Naive thymus-derived CD4-positive, alpha-beta T cell (primary cell): ENCODE measurements around the gene MAML2. TPM values are rescaled to one million over a fixed set of nuclear protein-coding genes. Genes with fewer than 3 reads are reported as not detected.

Experiments used
- ATAC-seq: fragments of 150-1000 bp; cut with Tn5 transposase; 2 replicates; pipeline ENCODE4 v1.10.0; 2021; ENCODE audit warnings: mild to moderate bottlenecking, moderate library complexity
- CTCF ChIA-PET: fragments of 350-600 bp; sonication (Branson Sonifier 250); formaldehyde crosslinking; loops from one replicate; lab custom pipeline; 2021; ENCODE audit warnings: antibody characterized with exemption; lab: Charles Lee
- POLR2A ChIA-PET: fragments of 350-600 bp; sonication (Branson Sonifier 250); formaldehyde crosslinking; loops from one replicate; lab custom pipeline; 2021; ENCODE audit warnings: antibody characterized with exemption, inconsistent platforms; lab: Charles Lee
- DNase-seq, 9 donors: peaks; one replicate each; pipeline versions ENCODE4 v3.0.0 to v3.0.0-alpha.2; 2020 to 2022; ENCODE audit warnings: mixed read lengths in 1 of 9
- H3K27ac ChIP-seq: one replicate; pipeline ENCODE4 v1.7.0; 2013; ENCODE audit warnings: mild to moderate bottlenecking, low read depth, low read length, moderate library complexity
- H3K27me3 ChIP-seq, 2 donors: one replicate each; pipeline ENCODE4 v1.7.0; 2013; ENCODE audit warnings: low read length in 2 of 2, mild to moderate bottlenecking in 2 of 2, moderate library complexity in 2 of 2; ENCODE audit not compliant: control insufficient read depth in 2 of 2, insufficient read depth in 2 of 2
- H3K36me3 ChIP-seq, 3 experiments: 1 replicate in 2 of 3; 2 replicates in 1 of 3; pipeline ENCODE4 v1.7.0; 2013; ENCODE audit warnings: low read length in 3 of 3, mild to moderate bottlenecking in 3 of 3, moderate library complexity in 1 of 3; ENCODE audit not compliant: insufficient read depth in 3 of 3, control insufficient read depth in 2 of 3
- H3K4me1 ChIP-seq, 2 donors: one replicate each; pipeline ENCODE4 v1.7.0; 2013; ENCODE audit warnings: low read length in 2 of 2, mild to moderate bottlenecking in 2 of 2, moderate library complexity in 1 of 2; ENCODE audit not compliant: control insufficient read depth in 2 of 2, insufficient read depth in 2 of 2
- H3K4me3 ChIP-seq: 2 replicates; pipeline ENCODE4 v1.7.0; 2013; ENCODE audit warnings: mild to moderate bottlenecking, low read length
- H3K9me3 ChIP-seq, 3 experiments: 1 replicate in 2 of 3; 2 replicates in 1 of 3; pipeline ENCODE4 v1.7.0; 2013; ENCODE audit warnings: low read length in 3 of 3; ENCODE audit not compliant: control insufficient read depth in 2 of 3
- H3K27ac Mint-ChIP-seq, 9 donors: one replicate each; pipeline ENCODE4 v1.8.0; 2020 to 2022; ENCODE audit warnings: mixed read lengths in 9 of 9, mild to moderate bottlenecking in 8 of 9, moderate library complexity in 5 of 9, inconsistent platforms in 2 of 9
- H3K27me3 Mint-ChIP-seq, 5 donors: one replicate each; pipeline ENCODE4 v1.8.0; 2021 to 2022; ENCODE audit warnings: mixed read lengths in 5 of 5, mild to moderate bottlenecking in 1 of 5
- H3K36me3 Mint-ChIP-seq, 5 donors: one replicate each; pipeline ENCODE4 v1.8.0; 2020 to 2022; ENCODE audit warnings: mixed read lengths in 5 of 5, mild to moderate bottlenecking in 3 of 5, inconsistent platforms in 1 of 5
- H3K4me1 Mint-ChIP-seq, 7 donors: one replicate each; pipeline ENCODE4 v1.8.0; 2020 to 2022; ENCODE audit warnings: mixed read lengths in 7 of 7, mild to moderate bottlenecking in 3 of 7, inconsistent platforms in 1 of 7
- H3K4me3 Mint-ChIP-seq, 10 donors: one replicate each; pipeline ENCODE4 v1.8.0; 2020 to 2022; ENCODE audit warnings: mild to moderate bottlenecking in 10 of 10, mixed read lengths in 10 of 10, moderate library complexity in 6 of 10, inconsistent platforms in 2 of 10
- H3K9me3 Mint-ChIP-seq, 11 donors: one replicate each; pipeline ENCODE4 v1.8.0; 2020 to 2022; ENCODE audit warnings: mixed read lengths in 11 of 11, mild to moderate bottlenecking in 4 of 11, inconsistent platforms in 1 of 11, moderate library complexity in 1 of 11
- intact Hi-C, 2 donors: fragments of 100-400 bp; cut with micrococcal nuclease; formaldehyde crosslinking; loops; one replicate each; pipeline ENCODE4 v1.15.1; 2023
- polyA plus RNA-seq, 2 donors: library from polyadenylated mRNA; unstranded; fragments of 300-500 nt; fragmentation: Illumina TruSeq; gene quantifications; one replicate each; pipeline ENCODE4 v1.2.3, GENCODE V29; 2021
- total RNA-seq, 6 experiments: library from RNA in 5 of 6; stranded (reverse) in 5 of 6; gene quantifications; 1 replicate in 5 of 6; 2 replicates in 1 of 6; pipeline ENCODE4 v1.2.3 and lab custom pipeline; 2021 to 2026

Gene MAML2
- total and polyA plus RNA-seq, 7 experiments from 2014 or later, result 12.6 to 81.3 (median 52.5) TPM

- H3K27ac ChIP-seq, result no peak overlapping the region
- Mint-ChIP-seq H3K36me3 (peaks cover 0 to 46% (median 25%) of the 10 kb centered on the region in 5 donors), H3K27me3 (no peaks in the 10 kb centered on the region), H3K27ac (peak overlapping the region in 3 of 9 donors; percentile 32 to 80 (median 67)), H3K9me3 (peaks cover 0 to 2% (median 0%) of the 10 kb centered on the region in 11 donors), H3K4me1 (peaks cover 8 to 88% (median 80%) of the 10 kb centered on the region in 7 donors), H3K4me3 (no peak overlapping the region)
- intact Hi-C loops, result no loop called here
- ChIA-PET POLR2A (no interaction called here), CTCF (interaction anchor here (0.7 to 1.1 kb wide), 3 partner anchors 12 to 300 kb away, joined by 3 to 4 read pairs (median 3); partner anchors contain the start of gene MAML2)
- H3K4me1 ChIP-seq, result peaks cover 0 to 8% of the 10 kb centered on the region in 2 donors
- DNase-seq (no peak), ATAC-seq (no peak)
- no peaks in the 10 kb centered on the region for H3K9me3 ChIP-seq
- no peaks in the 10 kb centered on the region for H3K36me3 ChIP-seq
- H3K27me3 ChIP-seq, result no peaks in the 10 kb centered on the region
- H3K4me3 ChIP-seq, result no peak overlapping the region
Measured at GRCh38 chr11:96043291-96043690, 299.7 kb downstream of the MAML2 start.

DNA sequence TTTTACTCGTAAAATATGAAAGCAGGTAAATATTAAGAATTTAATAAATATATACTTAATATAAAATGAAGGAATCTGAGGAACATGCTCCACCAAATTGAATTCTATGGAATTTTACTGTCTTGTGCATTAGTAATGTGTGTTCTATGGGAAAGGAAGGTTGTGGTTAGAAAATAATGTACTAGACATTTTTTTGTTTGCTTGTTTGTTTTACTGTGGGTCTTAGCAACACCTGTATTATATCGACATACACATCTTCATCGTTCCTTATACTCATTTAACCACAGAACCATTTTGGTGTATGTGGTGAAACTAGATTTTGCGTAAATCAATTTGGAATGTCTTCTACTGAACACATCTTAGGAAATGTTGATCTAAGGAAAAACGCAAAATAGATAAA is 304.9 kb downstream of the MAML2 start:
- Histone ChIP-seq H3K4me1 (no peaks in the 10 kb centered on the region), H3K36me3 (peaks cover 0 to 4% (median 0%) of the 10 kb centered on the region in 3 experiments), H3K27me3 (no peaks in the 10 kb centered on the region), H3K4me3 (no peak overlapping the region), H3K9me3 (no peaks in the 10 kb centered on the region), H3K27ac (no peak overlapping the region)
- Mint-ChIP-seq H3K27ac (peak overlapping the region in 2 of 9 donors; percentile 56 to 66), H3K36me3 (peaks cover 9 to 48% (median 29%) of the 10 kb centered on the region in 5 donors), H3K27me3 (no peaks in the 10 kb centered on the region), H3K4me3 (no peak overlapping the region), H3K9me3 (no peaks in the 10 kb centered on the region), H3K4me1 (peaks cover 8 to 92% (median 83%) of the 10 kb centered on the region in 7 donors)
- ChIA-PET CTCF (interaction anchor here (1.1 kb wide), 1 partner anchor 17 kb away, joined by 3 read pairs; no protein-coding TSS in a partner anchor), POLR2A (interaction anchor here (0.6 kb wide), 1 partner anchor 16 kb away, joined by 3 read pairs; no protein-coding TSS in a partner anchor)
- no peak for DNase-seq
- ATAC-seq, result no peak
- intact Hi-C loops, result no loop called here

GRCh38 chr11:96037405-96037949 is 305.5 kb downstream of the MAML2 start:
- H3K36me3 Mint-ChIP-seq, result peaks cover 9 to 45% (median 29%) of the 10 kb centered on the region in 5 donors
- intact Hi-C loops, result no loop called here
- ChIA-PET CTCF (interaction anchor here (1.1 kb wide), 1 partner anchor 17 kb away, joined by 3 read pairs; no protein-coding TSS in a partner anchor), POLR2A (no interaction called here)
- Histone ChIP-seq H3K27me3 (no peaks in the 10 kb centered on the region), H3K4me1 (no peaks in the 10 kb centered on the region), H3K27ac (no peak overlapping the region), H3K9me3 (no peaks in the 10 kb centered on the region), H3K36me3 (peaks cover 0 to 4% (median 0%) of the 10 kb centered on the region in 3 experiments), H3K4me3 (no peak overlapping the region)
- H3K4me3 Mint-ChIP-seq, result peak overlapping the region in 2 of 10 donors; percentile 6 to 42
- no peaks in the 10 kb centered on the region for H3K27me3 Mint-ChIP-seq
- ATAC-seq, result no peak
- H3K4me1 Mint-ChIP-seq, result peaks cover 8 to 93% (median 83%) of the 10 kb centered on the region in 7 donors
- H3K27ac Mint-ChIP-seq, result peak overlapping the region in 8 of 9 donors; percentile 14 to 78 (median 56)
- H3K9me3 Mint-ChIP-seq, result no peaks in the 10 kb centered on the region
- DNase-seq, result no peak

DNA sequence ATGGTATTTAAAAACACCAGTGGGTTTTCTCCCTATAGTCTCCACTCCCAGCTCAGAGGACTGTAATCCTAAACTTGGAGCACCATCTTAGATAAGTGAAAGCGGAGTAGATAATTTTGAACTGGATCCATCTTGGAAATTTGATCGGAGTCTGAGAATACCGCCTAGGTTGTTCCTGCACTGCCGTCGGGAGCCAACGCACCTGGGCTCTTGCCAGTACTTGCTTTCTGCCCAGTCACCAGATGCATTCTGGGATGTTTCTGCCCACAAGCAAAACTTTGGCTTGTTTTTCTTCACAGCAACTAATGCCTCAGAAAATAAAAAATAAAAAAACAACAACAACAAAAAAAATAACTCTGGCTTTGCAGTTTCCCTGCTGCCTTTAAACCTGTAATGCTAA is 306.1 kb downstream of the MAML2 start:
- Histone ChIP-seq H3K4me3 (no peak overlapping the region), H3K4me1 (no peaks in the 10 kb centered on the region), H3K36me3 (peaks cover 0 to 4% (median 0%) of the 10 kb centered on the region in 3 experiments), H3K27me3 (no peaks in the 10 kb centered on the region), H3K27ac (no peak overlapping the region), H3K9me3 (no peaks in the 10 kb centered on the region)
- ChIA-PET POLR2A (no interaction called here), CTCF (interaction anchor here (1.1 kb wide), 1 partner anchor 18 kb away, joined by 3 read pairs; no protein-coding TSS in a partner anchor)
- H3K9me3 Mint-ChIP-seq, result no peaks in the 10 kb centered on the region
- peak overlapping the region in 6 of 9 donors; percentile 14 to 78 (median 64) for H3K27ac Mint-ChIP-seq
- DNase-seq, result no peak
- no peaks in the 10 kb centered on the region for H3K27me3 Mint-ChIP-seq
- H3K4me1 Mint-ChIP-seq, result peaks cover 8 to 90% (median 81%) of the 10 kb centered on the region in 7 donors
- H3K36me3 Mint-ChIP-seq, result peaks cover 9 to 41% (median 26%) of the 10 kb centered on the region in 5 donors
- ATAC-seq, result no peak
- H3K4me3 Mint-ChIP-seq, result peak overlapping the region in 1 of 10 donors; percentile 42
- intact Hi-C loops, result no loop called here

- ATAC-seq, result peak; percentile 36
- H3K27ac Mint-ChIP-seq, result peak overlapping the region in 8 of 9 donors; percentile 16 to 82 (median 72)
- peaks cover 8 to 87% (median 77%) of the 10 kb centered on the region in 7 donors for H3K4me1 Mint-ChIP-seq
Measured at GRCh38 chr11:96035740-96036078, 307.3 kb downstream of the MAML2 start.

DNA sequence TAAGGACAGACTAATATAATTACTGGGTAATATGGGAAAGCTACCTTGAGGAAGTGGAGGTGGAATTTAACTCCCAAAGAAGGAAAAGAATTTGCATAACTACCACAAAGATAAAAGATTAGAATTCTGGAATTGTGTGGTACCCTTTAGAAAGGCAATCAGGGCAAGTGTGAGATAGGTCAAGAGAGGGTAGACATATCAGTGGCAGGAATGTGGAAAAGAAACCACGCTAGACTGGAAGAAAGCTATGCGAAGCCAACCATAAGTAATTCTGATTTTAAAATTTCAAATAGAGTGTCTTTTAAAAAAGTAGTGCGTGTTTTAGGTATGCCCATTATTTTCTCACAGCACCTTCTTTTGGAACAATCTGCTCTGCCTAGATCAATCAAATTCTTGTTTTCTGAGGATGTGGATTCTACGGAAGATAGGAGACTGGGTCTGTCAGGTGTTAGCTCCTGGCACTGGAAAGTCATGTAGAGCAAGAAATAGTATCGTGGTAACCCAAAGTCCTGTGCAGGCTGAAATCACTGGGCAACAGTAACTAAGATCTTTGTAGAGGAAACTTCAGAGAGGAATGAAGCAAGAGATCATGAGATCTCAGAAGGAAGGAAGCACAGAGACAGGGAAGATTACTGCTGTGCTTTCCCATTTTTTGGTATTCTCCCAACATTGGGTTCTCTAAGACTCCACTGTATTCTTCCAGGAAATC is 307.8 kb downstream of the MAML2 start:
- H3K27me3 ChIP-seq, result no peaks in the 10 kb centered on the region
- peak overlapping the region in 8 of 9 donors; percentile 16 to 82 (median 72) for H3K27ac Mint-ChIP-seq
- H3K4me3 Mint-ChIP-seq, result no peak overlapping the region
- DNase-seq, result no peak
- H3K9me3 Mint-ChIP-seq, result no peaks in the 10 kb centered on the region
- no peak overlapping the region for H3K4me3 ChIP-seq
- H3K36me3 Mint-ChIP-seq, result peaks cover 9 to 36% (median 19%) of the 10 kb centered on the region in 5 donors
- intact Hi-C loops, result no loop called here
- H3K4me1 ChIP-seq, result no peaks in the 10 kb centered on the region
- no peaks in the 10 kb centered on the region for H3K27me3 Mint-ChIP-seq
- peaks cover 0 to 4% (median 0%) of the 10 kb centered on the region in 3 experiments for H3K36me3 ChIP-seq
- CTCF ChIA-PET, result interaction anchor here (0.7 kb wide), 1 partner anchor 421 kb away, joined by 3 read pairs; no protein-coding TSS in a partner anchor
- peaks cover 8 to 87% (median 82%) of the 10 kb centered on the region in 7 donors for H3K4me1 Mint-ChIP-seq
- ATAC-seq, result no peak
- no peaks in the 10 kb centered on the region for H3K9me3 ChIP-seq
- H3K27ac ChIP-seq, result no peak overlapping the region
- POLR2A ChIA-PET, result interaction anchor here (1.3 to 1.8 kb wide), 3 partner anchors 11 to 21 kb away, joined by 4 to 7 read pairs (median 4); no protein-coding TSS in a partner anchor

More at GRCh38 chr11:96035740-96036078, 307.3 kb downstream of the MAML2 start:
- Histone ChIP-seq H3K9me3 (no peaks in the 10 kb centered on the region), H3K36me3 (peaks cover 0 to 4% (median 0%) of the 10 kb centered on the region in 3 experiments), H3K27me3 (no peaks in the 10 kb centered on the region), H3K27ac (no peak overlapping the region), H3K4me3 (no peak overlapping the region), H3K4me1 (no peaks in the 10 kb centered on the region)
- Mint-ChIP-seq H3K9me3 (no peaks in the 10 kb centered on the region), H3K36me3 (peaks cover 9 to 36% (median 18%) of the 10 kb centered on the region in 5 donors), H3K4me3 (no peak overlapping the region), H3K27me3 (no peaks in the 10 kb centered on the region)
- ChIA-PET CTCF (no interaction called here), POLR2A (interaction anchor here (1.3 to 1.8 kb wide), 2 partner anchors 12 to 16 kb away, joined by 4 to 7 read pairs; no protein-coding TSS in a partner anchor)
- DNase-seq, result peak in 3 of 9 donors; percentile 12 to 21 (median 16)
- intact Hi-C loops, result no loop called here
